Mesothelial cell of epicardium (in vitro differentiated cells): ENCODE data around the gene MUC5AC. TPM values are rescaled to one million over a fixed set of nuclear protein-coding genes. Genes with fewer than 3 reads are reported as not detected.

Experiments used
- DNase-seq, 2 experiments: peaks; one replicate each; pipeline ENCODE4 v3.0.0; 2021; ENCODE audit warnings: low spot score in 2 of 2; ENCODE audit not compliant: unreplicated experiment in 2 of 2
- H3K27ac Mint-ChIP-seq: 2 replicates; pipeline ENCODE4 v1.8.0; 2021; ENCODE audit warnings: mixed read lengths
- H3K27me3 Mint-ChIP-seq: 2 replicates; pipeline ENCODE4 v1.8.0; 2021; ENCODE audit warnings: low read depth, mixed read lengths
- H3K36me3 Mint-ChIP-seq: 2 replicates; pipeline ENCODE4 v1.8.0; 2021; ENCODE audit warnings: mixed read lengths
- H3K4me1 Mint-ChIP-seq: 2 replicates; pipeline ENCODE4 v1.8.0; 2021; ENCODE audit warnings: mixed read lengths
- H3K4me3 Mint-ChIP-seq: 2 replicates; pipeline ENCODE4 v1.8.0; 2021; ENCODE audit warnings: mild to moderate bottlenecking, moderate library complexity, mixed read lengths
- H3K9me3 Mint-ChIP-seq: 2 replicates; pipeline ENCODE4 v1.8.0; 2021; ENCODE audit warnings: mixed read lengths
- CTCF ChIP-seq: fragments of 200-600 bp; sonication (generic); IDR thresholded peaks from one replicate; pipeline ENCODE4 v1.5.0; 2021; ENCODE audit warnings: antibody characterized with exemption; ENCODE audit not compliant: unreplicated experiment
- total RNA-seq: library from RNA; stranded (reverse); gene quantifications from 3 replicates; pipeline ENCODE4 v1.2.1, GENCODE V29; 2021

Gene MUC5AC
- total RNA-seq, 1 donor from 2014 or later, result not detected

- no peak overlapping the region for H3K4me3 Mint-ChIP-seq
- no peak overlapping the region for H3K27ac Mint-ChIP-seq
- peaks cover 4% of the 10 kb centered on the region for H3K9me3 Mint-ChIP-seq
- TF ChIP-seq CTCF, result no peak
- no peaks in the 10 kb centered on the region for H3K36me3 Mint-ChIP-seq
- H3K27me3 Mint-ChIP-seq, result no peaks in the 10 kb centered on the region
- no peak for DNase-seq
- H3K4me1 Mint-ChIP-seq, result no peaks in the 10 kb centered on the region
These were observed 9.5 kb downstream of the MUC5AC start for GRCh38 chr11:1167256-1167655.

GRCh38 chr11:1167751-1168231 is 10.0 kb downstream of the MUC5AC start:
- H3K27me3 Mint-ChIP-seq, result no peaks in the 10 kb centered on the region
- no peak overlapping the region for H3K4me3 Mint-ChIP-seq
- H3K36me3 Mint-ChIP-seq, result no peaks in the 10 kb centered on the region
- DNase-seq, result no peak
- no peaks in the 10 kb centered on the region for H3K4me1 Mint-ChIP-seq
- TF ChIP-seq CTCF, result no peak
- H3K27ac Mint-ChIP-seq, result no peak overlapping the region
- H3K9me3 Mint-ChIP-seq, result peaks cover 4% of the 10 kb centered on the region

- Mint-ChIP-seq H3K27ac (no peak overlapping the region), H3K27me3 (no peaks in the 10 kb centered on the region), H3K4me1 (no peaks in the 10 kb centered on the region), H3K9me3 (peaks cover 4% of the 10 kb centered on the region), H3K36me3 (no peaks in the 10 kb centered on the region), H3K4me3 (no peak overlapping the region)
- no peak for TF ChIP-seq CTCF
- no peak for DNase-seq
These were observed 10.5 kb downstream of the MUC5AC start for GRCh38 chr11:1168256-1168655.

GRCh38 chr11:1168721-1169161 is 11.0 kb downstream of the MUC5AC start:
- Mint-ChIP-seq H3K9me3 (peaks cover 4% of the 10 kb centered on the region), H3K4me1 (no peaks in the 10 kb centered on the region), H3K27me3 (no peaks in the 10 kb centered on the region), H3K4me3 (no peak overlapping the region), H3K36me3 (no peaks in the 10 kb centered on the region), H3K27ac (no peak overlapping the region)
- no peak for TF ChIP-seq CTCF
- DNase-seq, result no peak

- no peak for TF ChIP-seq CTCF
- H3K27me3 Mint-ChIP-seq, result no peaks in the 10 kb centered on the region
- peaks cover 8% of the 10 kb centered on the region for H3K9me3 Mint-ChIP-seq
- H3K4me3 Mint-ChIP-seq, result no peak overlapping the region
- DNase-seq, result no peak
- no peak overlapping the region for H3K27ac Mint-ChIP-seq
- no peaks in the 10 kb centered on the region for H3K4me1 Mint-ChIP-seq
- H3K36me3 Mint-ChIP-seq, result no peaks in the 10 kb centered on the region
These were observed 13.7 kb downstream of the MUC5AC start for GRCh38 chr11:1171223-1171984.
